ENCODE measurements around the gene SLC6A15. TPM values are rescaled to one million over a fixed set of nuclear protein-coding genes. Genes with fewer than 3 reads are reported as not detected.
A peak's percentile ranks its signal among the peaks of the same experiment; 100 is the strongest.

SLC6A15 gene
- total RNA-seq, 4 donors from 2014 or later = 5.6 to 18.7 (median 10.8) TPM

GRCh38 chr12:84920331-84920730 lies 7.7 kb upstream of the SLC6A15 start:
- H3K9me3 ChIP-seq = no peaks in the 10 kb centered on the region
- no peaks in the 10 kb centered on the region for H3K27me3 ChIP-seq
- H3K36me3 ChIP-seq = no peaks in the 10 kb centered on the region
- DNase-seq = no peak
- intact Hi-C loops (cut with DNase I) = no loop called here
- H3K27ac ChIP-seq = no peak overlapping the region
- TF ChIP-seq POLR2A (IDR thresholded peaks at IDR 0.05) = no peak
- TF ChIP-seq, protein P1, sequence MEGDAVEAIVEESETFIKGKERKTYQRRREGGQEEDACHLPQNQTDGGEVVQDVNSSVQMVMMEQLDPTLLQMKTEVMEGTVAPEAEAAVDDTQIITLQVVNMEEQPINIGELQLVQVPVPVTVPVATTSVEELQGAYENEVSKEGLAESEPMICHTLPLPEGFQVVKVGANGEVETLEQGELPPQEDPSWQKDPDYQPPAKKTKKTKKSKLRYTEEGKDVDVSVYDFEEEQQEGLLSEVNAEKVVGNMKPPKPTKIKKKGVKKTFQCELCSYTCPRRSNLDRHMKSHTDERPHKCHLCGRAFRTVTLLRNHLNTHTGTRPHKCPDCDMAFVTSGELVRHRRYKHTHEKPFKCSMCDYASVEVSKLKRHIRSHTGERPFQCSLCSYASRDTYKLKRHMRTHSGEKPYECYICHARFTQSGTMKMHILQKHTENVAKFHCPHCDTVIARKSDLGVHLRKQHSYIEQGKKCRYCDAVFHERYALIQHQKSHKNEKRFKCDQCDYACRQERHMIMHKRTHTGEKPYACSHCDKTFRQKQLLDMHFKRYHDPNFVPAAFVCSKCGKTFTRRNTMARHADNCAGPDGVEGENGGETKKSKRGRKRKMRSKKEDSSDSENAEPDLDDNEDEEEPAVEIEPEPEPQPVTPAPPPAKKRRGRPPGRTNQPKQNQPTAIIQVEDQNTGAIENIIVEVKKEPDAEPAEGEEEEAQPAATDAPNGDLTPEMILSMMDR (IDR thresholded peaks at IDR 0.05) = no peak
- 64 to 75% methylated on average over 1 of the region's 1 CpG for WGBS, 2 donors
- H3K4me1 ChIP-seq = no peaks in the 10 kb centered on the region
- H3K4me3 ChIP-seq = no peak overlapping the region

DNA sequence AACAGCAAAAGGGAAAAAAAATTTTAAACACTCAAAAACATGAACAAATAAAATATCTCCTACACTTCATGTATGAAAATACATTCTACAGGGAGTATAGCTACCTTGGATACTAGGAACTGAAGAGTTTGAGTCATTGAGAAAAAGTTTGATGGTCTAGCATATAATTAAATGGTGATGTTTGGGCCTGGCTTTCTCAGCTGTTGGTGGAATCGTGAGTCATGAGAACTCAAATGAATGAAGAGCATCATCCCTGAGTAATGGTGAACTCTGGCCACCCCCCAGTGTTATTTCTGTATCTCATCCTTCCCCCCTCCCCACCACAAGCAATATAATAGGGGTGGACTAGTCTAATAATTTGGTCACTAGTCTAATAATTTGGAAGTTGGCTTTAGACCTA lies 6.7 kb upstream of the SLC6A15 start:
- TF ChIP-seq, protein P1 (IDR thresholded peaks at IDR 0.05) = no peak
- no peak for TF ChIP-seq POLR2A (IDR thresholded peaks at IDR 0.05)
- WGBS, 2 donors = 63 to 67% methylated on average over 1 of the region's 1 CpG

DNA sequence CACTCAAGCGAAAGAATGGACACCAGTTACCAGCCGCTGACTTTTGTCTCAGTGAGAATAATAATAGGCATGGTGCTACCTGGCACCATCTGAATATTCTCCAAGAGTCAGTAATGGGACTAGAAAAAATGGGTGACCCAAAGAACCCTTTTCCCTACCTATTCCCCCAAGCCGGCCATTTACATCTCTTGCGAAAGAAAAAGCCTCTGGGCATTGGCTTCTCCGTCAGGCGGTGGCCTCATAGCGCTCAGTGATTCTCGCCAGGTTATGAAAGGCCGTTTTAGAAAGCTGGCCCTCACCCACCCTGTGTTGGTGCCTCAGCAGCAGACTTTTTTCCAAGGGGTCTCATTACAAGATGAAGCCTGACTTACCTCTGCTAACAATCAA lies 523 bp upstream of the SLC6A15 start:
- DNase-seq = no peak
- H3K27me3 ChIP-seq = peaks cover 0 to 37% (median 0%) of the 10 kb centered on the region in 4 donors

More for the DNA sequence above, 6.7 kb upstream of the SLC6A15 start:
- intact Hi-C loops (cut with DNase I) = no loop called here
- DNase-seq = no peak
- Histone ChIP-seq H3K36me3 (no peaks in the 10 kb centered on the region), H3K9me3 (no peaks in the 10 kb centered on the region), H3K27me3 (no peaks in the 10 kb centered on the region), H3K4me1 (no peaks in the 10 kb centered on the region), H3K27ac (no peak overlapping the region), H3K4me3 (no peak overlapping the region)

GRCh38 chr12:84911271-84912197 lies 1.1 kb downstream of the SLC6A15 start:
- no peak for DNase-seq
- H3K27ac ChIP-seq = peak overlapping the region; percentile 52 to 78 (median 67)
- intact Hi-C loops (cut with DNase I) = no loop called here
- peak overlapping the region; percentile 46 to 72 (median 52) for H3K4me3 ChIP-seq
- H3K4me1 ChIP-seq = peaks cover 10 to 36% (median 14%) of the 10 kb centered on the region in 3 donors
- peaks cover 0 to 40% (median 0%) of the 10 kb centered on the region in 4 donors for H3K27me3 ChIP-seq
- H3K9me3 ChIP-seq = no peaks in the 10 kb centered on the region
- 2 to 6% methylated on average over 46 of the region's 48 CpGs for WGBS, 2 donors
- no peaks in the 10 kb centered on the region for H3K36me3 ChIP-seq
- TF ChIP-seq POLR2A (IDR thresholded peaks at IDR 0.05) = peak in 1 of 4 donors; percentile 15
- TF ChIP-seq, protein P1 (IDR thresholded peaks at IDR 0.05) = no peak

More for the DNA sequence above, 523 bp upstream of the SLC6A15 start:
- WGBS, 2 donors = 11 to 20% methylated on average over 6 to 9 of the region's 9 CpGs
- TF ChIP-seq, protein P1 (IDR thresholded peaks at IDR 0.05) = no peak
- TF ChIP-seq POLR2A (IDR thresholded peaks at IDR 0.05) = no peak
- intact Hi-C loops (cut with DNase I) = no loop called here
- Histone ChIP-seq H3K9me3 (no peaks in the 10 kb centered on the region), H3K36me3 (no peaks in the 10 kb centered on the region), H3K4me3 (peak overlapping the region; percentile 46 to 72 (median 52)), H3K27ac (peak overlapping the region; percentile 49 to 78 (median 65)), H3K4me1 (peaks cover 10 to 36% (median 14%) of the 10 kb centered on the region in 3 donors)

All from esophagus squamous epithelium (tissue), 5 donors.